Panc1 (cell line): ENCODE results near the gene ROBO3. TPM values are rescaled to one million over a fixed set of nuclear protein-coding genes. Genes with fewer than 3 reads are reported as not detected.

Experiments used
- ATAC-seq: fragments of 200-7000 bp; cut with Tn5 transposase; 2 replicates; pipeline ENCODE4 v1.9.1; 2020; ENCODE audit warnings: mild to moderate bottlenecking, moderate library complexity
- BruUV-seq: library from RNA; stranded (reverse); fragments of 400-500 nt; replicated peaks from 2 replicates; lab custom pipeline; 2021; lab: Mats Ljungman, UMichigan
- CTCF ChIA-PET: fragments of 300-600 bp; sonication (Branson Sonifier 250); formaldehyde crosslinking; loops from one replicate; lab custom pipeline; 2022; ENCODE audit warnings: antibody characterized with exemption; lab: Charles Lee
- POLR2A ChIA-PET: fragments of 300-600 bp; sonication (Branson Sonifier 250); formaldehyde crosslinking; loops from one replicate; lab custom pipeline; 2022; ENCODE audit warnings: antibody characterized with exemption; lab: Charles Lee
- DNase-seq: peaks from one replicate; pipeline ENCODE4 v3.0.0-alpha.2; 2010; ENCODE audit warnings: low read depth, low spot score
- H3K27ac ChIP-seq: 2 replicates; pipeline ENCODE4 v1.5.1; 2011; ENCODE audit warnings: mild to moderate bottlenecking, low read length, inconsistent platforms
- H3K27me3 ChIP-seq: fragments of 200-500 bp; sonication (Bioruptor generic); 2 replicates; pipeline ENCODE4 v1.6.0; 2014; ENCODE audit warnings: low read length, inconsistent platforms; ENCODE audit not compliant: control insufficient read depth, insufficient read depth
- H3K36me3 ChIP-seq: fragments of 200-500 bp; sonication (Bioruptor generic); 2 replicates; pipeline ENCODE4 v1.5.1; 2014; ENCODE audit warnings: inconsistent platforms, mild to moderate bottlenecking, low read length, moderate library complexity; ENCODE audit not compliant: control insufficient read depth, insufficient read depth
- H3K4me1 ChIP-seq: 2 replicates; pipeline ENCODE4 v1.5.1; 2011; ENCODE audit warnings: inconsistent platforms, mild to moderate bottlenecking, low read length, moderate library complexity; ENCODE audit not compliant: control insufficient read depth, insufficient read depth
- H3K4me3 ChIP-seq, 2 experiments: 2 replicates each; pipeline ENCODE4 v1.5.1; 2011 to 2012; ENCODE audit warnings: low read depth in 2 of 2, low read length in 2 of 2, mild to moderate bottlenecking in 2 of 2, inconsistent platforms in 1 of 2, moderate library complexity in 1 of 2
- H3K9me3 ChIP-seq: fragments of 200-500 bp; sonication (Bioruptor generic); 2 replicates; pipeline ENCODE4 v1.5.1; 2014; ENCODE audit warnings: low read depth, mild to moderate bottlenecking, inconsistent platforms, low read length, moderate library complexity; ENCODE audit not compliant: control insufficient read depth, insufficient read depth
- CTCF ChIP-seq: fragments of 450-650 bp; IDR thresholded peaks from 2 replicates; pipeline ENCODE4 v1.5.1; 2017; ENCODE audit warnings: mild to moderate bottlenecking
- POLR2AphosphoS5 ChIP-seq: IDR thresholded peaks from 2 replicates; pipeline ENCODE4 v1.6.1; 2012; ENCODE audit warnings: mild to moderate bottlenecking, low read depth, low read length, moderate library complexity
- SIN3A ChIP-seq: IDR thresholded peaks from 2 replicates; pipeline ENCODE4 v1.6.1; 2012; ENCODE audit warnings: low read depth, mild to moderate bottlenecking, low read length, moderate library complexity, borderline replicate concordance; ENCODE audit not compliant: insufficient read depth
- TCF7L2 ChIP-seq: IDR thresholded peaks from 2 replicates; pipeline ENCODE4 v1.6.1; 2011; ENCODE audit warnings: mild to moderate bottlenecking, low read depth, low read length, inconsistent platforms
- in situ Hi-C: cut with HindIII; loops from 2 replicates; pipeline ENCODE4 v1.10.0; 2016; ENCODE audit warnings: low sequenced_read_pairs, low pct_unique_long_range_greater_than_20kb
- intact Hi-C: fragments of 100-400 bp; cut with micrococcal nuclease; formaldehyde crosslinking; loops from one replicate; pipeline ENCODE4 v1.10.0; 2022; ENCODE audit not compliant: unreplicated experiment
- total RNA-seq: library from RNA; stranded (reverse); gene quantifications from one replicate; pipeline ENCODE4 v1.2.1, GENCODE V29; 2021; ENCODE audit not compliant: unreplicated experiment
- TF ChIP-seq, protein P1 (sequence below), 2 experiments: IDR thresholded peaks; 2 replicates each; pipeline ENCODE4 v1.6.1; 2011 to 2012; ENCODE audit warnings: low read depth in 2 of 2, control low read depth in 1 of 2, low read length in 1 of 2, mild to moderate bottlenecking in 1 of 2, moderate library complexity in 1 of 2; ENCODE audit not compliant: insufficient read depth in 1 of 2

Gene ROBO3
- total RNA-seq, 1 experiment from 2014 or later, result 12.0 TPM

DNA sequence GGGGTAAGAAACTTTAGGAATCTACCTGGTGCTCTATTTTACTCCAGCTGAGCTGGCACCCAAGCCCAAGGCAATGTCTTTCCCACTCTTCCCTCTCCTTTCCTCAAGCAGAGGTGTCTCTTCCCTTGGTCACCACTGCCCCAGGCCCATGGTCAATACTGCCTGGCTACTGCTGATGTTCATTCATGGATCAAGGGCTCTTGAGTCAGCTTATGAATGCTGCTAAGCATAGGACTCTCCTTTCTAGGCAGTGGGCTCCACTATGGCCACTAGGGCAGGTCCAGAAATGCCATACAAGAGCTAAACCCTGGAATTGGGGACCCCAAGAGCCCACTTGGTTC lies 51.1 kb downstream of the ROBO3 start:
- intact Hi-C loops, result loop anchor here (10.0 kb wide), 1 partner anchor 118 kb away; no protein-coding TSS in a partner anchor
- no peak overlapping the region for H3K4me3 ChIP-seq
- no peaks in the 10 kb centered on the region; the same call in 1 of the 2 replicates for H3K27me3 ChIP-seq
- POLR2A ChIA-PET, result no interaction called here
- H3K27ac ChIP-seq, result no peak overlapping the region
- in situ Hi-C loops, result no loop called here
- DNase-seq (no peak), ATAC-seq (no peak)
- H3K36me3 ChIP-seq, result no peaks in the 10 kb centered on the region
- H3K9me3 ChIP-seq, result no peaks in the 10 kb centered on the region
- BruUV-seq, result no TSS peak
- no peak for TF ChIP-seq SIN3A
- TF ChIP-seq, protein P1, sequence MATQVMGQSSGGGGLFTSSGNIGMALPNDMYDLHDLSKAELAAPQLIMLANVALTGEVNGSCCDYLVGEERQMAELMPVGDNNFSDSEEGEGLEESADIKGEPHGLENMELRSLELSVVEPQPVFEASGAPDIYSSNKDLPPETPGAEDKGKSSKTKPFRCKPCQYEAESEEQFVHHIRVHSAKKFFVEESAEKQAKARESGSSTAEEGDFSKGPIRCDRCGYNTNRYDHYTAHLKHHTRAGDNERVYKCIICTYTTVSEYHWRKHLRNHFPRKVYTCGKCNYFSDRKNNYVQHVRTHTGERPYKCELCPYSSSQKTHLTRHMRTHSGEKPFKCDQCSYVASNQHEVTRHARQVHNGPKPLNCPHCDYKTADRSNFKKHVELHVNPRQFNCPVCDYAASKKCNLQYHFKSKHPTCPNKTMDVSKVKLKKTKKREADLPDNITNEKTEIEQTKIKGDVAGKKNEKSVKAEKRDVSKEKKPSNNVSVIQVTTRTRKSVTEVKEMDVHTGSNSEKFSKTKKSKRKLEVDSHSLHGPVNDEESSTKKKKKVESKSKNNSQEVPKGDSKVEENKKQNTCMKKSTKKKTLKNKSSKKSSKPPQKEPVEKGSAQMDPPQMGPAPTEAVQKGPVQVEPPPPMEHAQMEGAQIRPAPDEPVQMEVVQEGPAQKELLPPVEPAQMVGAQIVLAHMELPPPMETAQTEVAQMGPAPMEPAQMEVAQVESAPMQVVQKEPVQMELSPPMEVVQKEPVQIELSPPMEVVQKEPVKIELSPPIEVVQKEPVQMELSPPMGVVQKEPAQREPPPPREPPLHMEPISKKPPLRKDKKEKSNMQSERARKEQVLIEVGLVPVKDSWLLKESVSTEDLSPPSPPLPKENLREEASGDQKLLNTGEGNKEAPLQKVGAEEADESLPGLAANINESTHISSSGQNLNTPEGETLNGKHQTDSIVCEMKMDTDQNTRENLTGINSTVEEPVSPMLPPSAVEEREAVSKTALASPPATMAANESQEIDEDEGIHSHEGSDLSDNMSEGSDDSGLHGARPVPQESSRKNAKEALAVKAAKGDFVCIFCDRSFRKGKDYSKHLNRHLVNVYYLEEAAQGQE (IDR thresholded peaks at IDR 0.05; ENCODE audit: insufficient read depth in 1 of 2, low read depth in 2 of 2, low read length in 1 of 2), result no peak
- TF ChIP-seq CTCF, result no peak
- TF ChIP-seq TCF7L2, result no peak
- no peak for TF ChIP-seq POLR2AphosphoS5
- no peaks in the 10 kb centered on the region for H3K4me1 ChIP-seq
- CTCF ChIA-PET, result no interaction called here

GRCh38 chr11:124917115-124917637 lies 51.9 kb downstream of the ROBO3 start:
- no TSS peak for BruUV-seq
- intact Hi-C loops (loop anchor here (10.0 kb wide), 1 partner anchor 118 kb away; no protein-coding TSS in a partner anchor), in situ Hi-C loops (no loop called here)
- no peaks in the 10 kb centered on the region; the same call in 1 of the 2 replicates for H3K27me3 ChIP-seq
- ChIA-PET CTCF (no interaction called here), POLR2A (no interaction called here)
- no peaks in the 10 kb centered on the region for H3K9me3 ChIP-seq
- no peak for DNase-seq
- no peak for ATAC-seq
- no peaks in the 10 kb centered on the region for H3K36me3 ChIP-seq
- no peaks in the 10 kb centered on the region for H3K4me1 ChIP-seq
- no peak for TF ChIP-seq CTCF
- TF ChIP-seq TCF7L2, result no peak
- TF ChIP-seq SIN3A, result no peak
- TF ChIP-seq POLR2AphosphoS5, result no peak
- no peak overlapping the region for H3K27ac ChIP-seq
- H3K4me3 ChIP-seq, result no peak overlapping the region
